Coronary artery (tissue), 2 donors: Measurements from ENCODE around the gene PYGB.

ENCODE experiments used
- DNase-seq: peaks from one replicate; pipeline ENCODE4 v3.0.0-alpha.2; 2017; ENCODE audit warnings: low spot score
- H3K27ac ChIP-seq, 2 donors: fragments of 200-600 bp; sonication (generic); one replicate each; pipeline ENCODE4 v1.5.1; 2016 to 2019
- H3K4me3 ChIP-seq: fragments of 200-600 bp; sonication (generic); 2 replicates; pipeline ENCODE4 v1.5.1; 2016; ENCODE audit warnings: mild to moderate bottlenecking, moderate library complexity
- CTCF ChIP-seq: fragments of 200-600 bp; sonication (generic); IDR thresholded peaks from one replicate; pipeline ENCODE4 v1.5.1; 2019; ENCODE audit warnings: antibody characterized with exemption

Gene PYGB

DNA sequence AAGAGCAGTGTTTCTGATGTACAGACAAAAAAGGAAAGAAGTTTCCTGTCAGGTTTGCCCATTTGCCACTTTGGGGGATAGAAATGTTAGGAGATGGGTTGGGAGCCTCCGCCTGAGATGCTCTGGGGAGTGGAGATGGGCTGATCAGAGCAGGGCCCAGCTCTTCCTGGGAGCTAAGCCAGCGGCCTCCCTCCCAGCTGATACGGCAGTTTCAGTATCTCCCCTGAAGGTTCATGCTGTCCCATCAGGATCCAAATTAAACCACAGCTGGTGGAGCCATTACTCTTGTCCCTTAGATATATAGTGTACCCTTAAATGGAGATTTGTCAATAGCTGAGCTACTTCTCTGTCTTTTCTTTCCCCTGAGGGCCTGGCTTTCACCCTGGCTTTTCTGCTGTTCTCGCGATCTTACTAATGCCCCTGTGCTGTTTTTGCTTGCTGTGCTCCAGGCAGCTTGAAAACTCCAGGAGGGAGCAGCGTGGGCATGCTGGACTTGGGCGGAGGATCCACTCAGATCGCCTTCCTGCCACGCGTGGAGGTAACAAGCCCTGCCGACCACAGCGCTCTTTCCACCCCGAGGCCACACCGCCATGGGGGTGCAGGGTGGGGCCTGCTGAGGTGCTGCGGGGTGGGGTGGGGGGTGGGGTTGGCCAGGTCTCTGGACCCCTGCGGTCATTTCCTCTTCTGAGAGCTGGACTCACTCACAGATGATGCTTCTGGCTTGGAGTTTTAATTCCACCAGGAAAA lies 31.5 kb upstream of the PYGB start:
- no peak for TF ChIP-seq CTCF

DNA sequence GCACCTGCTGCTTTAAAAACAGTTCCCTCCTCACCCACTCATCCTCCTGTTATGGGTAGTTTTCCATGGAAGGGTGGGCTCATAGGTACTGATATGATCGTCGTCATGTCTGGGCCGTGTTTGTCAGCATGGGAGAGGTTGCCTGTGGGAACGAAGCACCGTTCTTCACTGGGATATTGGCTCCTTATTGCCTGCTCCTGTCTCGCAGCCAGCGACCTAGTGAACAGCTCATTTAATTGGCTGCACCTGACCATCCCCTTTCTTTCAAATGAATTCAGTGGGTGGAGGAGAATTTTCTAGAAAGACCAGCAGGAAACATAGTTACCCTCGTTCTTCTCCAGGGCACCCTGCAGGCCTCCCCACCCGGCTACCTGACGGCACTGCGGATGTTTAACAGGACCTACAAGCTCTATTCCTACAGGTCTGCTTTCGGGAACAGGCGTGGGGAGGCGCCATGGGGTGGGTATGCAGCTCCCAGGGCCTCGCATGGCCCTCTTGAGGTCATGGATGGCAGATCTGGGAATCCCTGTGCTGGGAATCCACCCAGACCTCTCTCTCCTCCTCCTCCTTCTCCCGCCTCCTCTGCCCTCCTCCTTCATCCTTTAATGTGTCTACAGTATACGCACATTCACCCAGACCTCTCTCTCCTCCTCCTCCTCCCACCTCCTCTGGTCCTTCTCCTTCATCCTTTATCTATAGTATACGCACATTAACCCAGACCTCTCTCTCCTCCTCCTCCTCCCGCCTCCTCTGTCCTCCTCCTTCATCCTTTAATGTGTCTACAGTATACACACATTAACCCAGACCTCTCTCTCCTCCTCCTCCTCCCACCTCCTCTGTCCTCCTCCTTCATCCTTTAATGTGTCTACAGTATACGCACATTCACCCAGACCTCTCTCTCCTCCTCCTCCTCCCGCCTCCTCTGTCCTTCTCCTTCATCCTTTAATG lies 30.4 kb upstream of the PYGB start:
- no peak for DNase-seq
- no peak overlapping the region for H3K4me3 ChIP-seq
- no peak for TF ChIP-seq CTCF
- H3K27ac ChIP-seq = no peak overlapping the region

More for the DNA sequence above, 31.5 kb upstream of the PYGB start:
- Histone ChIP-seq H3K27ac (no peak overlapping the region), H3K4me3 (no peak overlapping the region)
- no peak for DNase-seq

DNA sequence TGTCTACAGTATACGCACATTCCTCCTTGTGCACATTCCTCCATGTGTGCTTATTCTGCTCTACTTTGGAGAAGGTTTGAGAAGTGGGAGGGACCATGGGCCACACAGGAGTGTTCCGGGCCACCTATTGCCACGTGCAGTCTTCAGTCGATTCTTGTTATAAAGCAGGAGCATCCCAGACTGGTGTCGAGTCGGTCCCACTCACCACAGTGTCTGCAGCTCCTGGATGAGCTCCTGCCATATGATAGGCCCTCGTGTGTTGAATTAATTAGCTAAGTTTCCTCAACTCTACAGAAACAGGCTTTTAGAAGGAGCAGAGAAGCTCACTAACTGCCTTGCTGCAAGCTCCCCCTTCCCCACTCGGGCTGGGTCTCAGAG lies 29.8 kb upstream of the PYGB start:
- no peak for DNase-seq
- no peak for TF ChIP-seq CTCF
- H3K27ac ChIP-seq = no peak overlapping the region
- H3K4me3 ChIP-seq = no peak overlapping the region

GRCh38 chr20:25218492-25218891 lies 29.4 kb upstream of the PYGB start:
- TF ChIP-seq CTCF = no peak
- no peak overlapping the region for H3K4me3 ChIP-seq
- no peak overlapping the region for H3K27ac ChIP-seq
- no peak for DNase-seq

DNA sequence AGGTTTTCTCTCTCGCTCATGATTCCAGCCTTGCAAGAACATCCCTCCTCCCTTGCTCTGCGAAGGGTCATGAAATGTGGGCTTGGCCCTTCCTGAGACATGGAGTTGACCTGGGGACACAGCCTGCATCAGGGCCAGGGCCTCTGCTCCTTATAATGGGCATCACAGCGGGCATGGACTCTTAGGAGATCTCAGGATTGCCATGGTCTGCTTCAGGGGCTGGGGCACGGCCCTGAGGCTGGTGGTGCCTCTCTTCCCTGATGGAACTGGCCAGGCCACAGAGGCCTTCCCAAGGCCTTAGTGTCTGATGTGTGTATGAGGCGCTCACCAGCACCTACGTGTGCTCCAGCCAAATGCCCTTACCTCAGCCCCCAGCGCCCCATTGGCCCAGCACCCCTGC lies 28.5 kb upstream of the PYGB start:
- TF ChIP-seq CTCF = no peak
- Histone ChIP-seq H3K27ac (no peak overlapping the region), H3K4me3 (no peak overlapping the region)
- no peak for DNase-seq

DNA sequence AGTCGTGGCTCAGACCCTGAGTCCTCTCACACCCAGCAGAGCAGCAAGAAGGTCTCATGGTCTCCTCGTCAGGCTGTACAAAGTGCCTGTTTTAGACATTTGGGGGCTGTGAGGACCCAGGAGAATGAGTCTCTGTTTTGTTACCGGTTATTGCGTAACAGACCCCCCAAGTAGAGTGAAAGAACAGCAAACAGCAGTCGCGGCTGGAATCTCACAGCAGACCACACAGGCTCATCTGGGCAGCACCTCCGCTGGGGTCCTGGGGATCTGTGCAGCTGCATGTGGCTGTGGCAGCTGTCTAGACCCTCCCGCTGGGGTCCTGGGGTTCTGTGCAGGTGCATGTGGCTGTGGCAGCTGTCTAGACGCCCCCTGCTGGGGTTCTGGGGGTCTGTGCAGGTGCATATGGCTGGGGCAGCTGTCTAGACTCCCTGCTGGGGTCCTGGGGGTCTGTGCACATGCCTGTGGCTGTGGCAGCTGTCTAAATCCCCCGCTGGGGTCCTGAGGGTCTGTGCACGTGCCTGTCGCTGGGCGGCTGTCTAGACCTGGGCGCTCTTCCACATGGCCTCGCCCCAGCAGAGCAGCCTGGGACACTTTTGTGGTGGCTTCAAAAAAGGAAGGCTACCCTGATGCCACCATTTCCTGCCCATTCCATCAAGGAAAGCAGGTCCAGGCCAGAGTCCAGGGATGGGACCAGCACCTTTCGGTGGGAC lies 27.7 kb upstream of the PYGB start:
- TF ChIP-seq CTCF = no peak

More for the DNA sequence above, 27.7 kb upstream of the PYGB start:
- no peak for DNase-seq
- Histone ChIP-seq H3K4me3 (no peak overlapping the region), H3K27ac (peak overlapping the region in 1 of 2 donors; percentile 7)
